NT2/D1 (cell line): ENCODE measurements around the gene AP5S1.

ENCODE experiments used
- DNase-seq: peaks from one replicate; pipeline ENCODE4 v3.0.0-alpha.2; 2011; ENCODE audit warnings: low read depth, low spot score
- H3K27me3 ChIP-seq: 2 replicates; pipeline ENCODE4 v1.6.0; 2011; ENCODE audit warnings: mild to moderate bottlenecking; ENCODE audit not compliant: insufficient read length, insufficient read depth
- H3K36me3 ChIP-seq: 2 replicates; pipeline ENCODE4 v1.6.1; 2011; ENCODE audit warnings: mild to moderate bottlenecking, low read length, mixed read lengths; ENCODE audit not compliant: insufficient read depth, insufficient read length
- H3K4me1 ChIP-seq: 2 replicates; pipeline ENCODE4 v1.5.1; 2011; ENCODE audit not compliant: insufficient read depth, insufficient read length
- H3K4me3 ChIP-seq: 2 replicates; pipeline ENCODE4 v1.5.1; 2011; ENCODE audit warnings: low read depth; ENCODE audit not compliant: insufficient read length
- H3K9ac ChIP-seq: 2 replicates; pipeline ENCODE4 v1.6.0; 2011; ENCODE audit warnings: low read depth; ENCODE audit not compliant: insufficient read length
- H3K9me3 ChIP-seq: 2 replicates; pipeline ENCODE4 v1.5.1; 2011; ENCODE audit warnings: mild to moderate bottlenecking, low read length; ENCODE audit not compliant: insufficient read depth
- SUZ12 ChIP-seq: IDR thresholded peaks from 2 replicates; pipeline ENCODE4 v1.6.1; 2011; ENCODE audit not compliant: insufficient read length, insufficient read depth; ENCODE audit errors: extremely low read depth
- YY1 ChIP-seq: IDR thresholded peaks from 2 replicates; pipeline ENCODE4 v1.6.1; 2011; ENCODE audit not compliant: insufficient read length, insufficient read depth
- ZNF274 ChIP-seq: IDR thresholded peaks from 2 replicates; pipeline ENCODE4 v1.6.1; 2011; ENCODE audit warnings: mild to moderate bottlenecking, low read depth, low read length

Gene AP5S1

DNA sequence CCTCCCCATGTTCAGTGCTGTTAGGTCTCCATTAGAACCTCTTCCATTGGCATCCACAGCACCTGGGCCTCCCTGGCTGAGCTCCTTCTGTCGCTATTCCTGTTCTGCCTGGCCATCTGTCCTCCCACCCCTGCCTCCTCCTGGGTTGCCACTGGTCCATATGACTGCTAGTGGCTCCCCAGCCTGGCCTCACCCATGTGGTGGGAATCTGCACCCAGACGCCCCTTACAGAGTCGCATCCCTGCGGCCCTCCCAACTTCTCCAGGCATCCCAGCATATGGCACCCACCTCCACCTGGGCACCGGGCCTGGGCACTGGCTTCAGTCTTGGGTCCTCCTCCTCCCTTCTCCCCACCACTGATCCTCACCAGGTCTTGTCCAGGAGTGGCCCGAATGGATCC lies 16.5 kb upstream of the AP5S1 start:
- TF ChIP-seq YY1 (no peak), ZNF274 (no peak), SUZ12 (no peak)
- Histone ChIP-seq H3K36me3 (peaks cover 64% of the 10 kb centered on the region), H3K4me1 (peaks cover 31% of the 10 kb centered on the region), H3K27me3 (no peaks in the 10 kb centered on the region), H3K4me3 (no peak overlapping the region), H3K9me3 (no peaks in the 10 kb centered on the region), H3K9ac (no peak overlapping the region)
- DNase-seq: no peak

DNA sequence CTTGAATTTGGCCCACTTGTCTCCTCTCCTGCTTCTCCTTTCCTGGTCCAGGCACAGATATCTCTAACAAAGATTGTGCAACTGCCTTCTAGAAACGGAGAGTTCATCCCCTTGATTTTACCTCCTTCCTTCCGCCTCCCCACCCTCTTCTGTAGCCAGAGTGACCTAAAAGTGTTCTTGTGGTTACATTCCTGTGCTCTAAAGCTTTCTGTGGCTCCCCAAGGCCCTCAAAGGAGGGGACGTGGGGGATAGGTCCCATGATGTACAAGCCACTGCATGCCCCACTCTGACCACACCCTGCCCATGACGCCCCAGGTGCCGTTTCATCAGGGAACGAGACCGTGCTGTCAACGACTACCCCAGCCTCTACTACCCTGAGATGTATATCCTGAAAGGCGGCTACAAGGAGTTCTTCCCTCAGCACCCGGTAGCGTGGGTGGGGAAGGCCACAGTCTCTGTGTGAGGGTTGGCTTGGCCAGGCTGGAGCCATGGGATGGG lies 16.0 kb upstream of the AP5S1 start:
- no peak for DNase-seq
- Histone ChIP-seq H3K4me3 (no peak overlapping the region), H3K27me3 (no peaks in the 10 kb centered on the region), H3K4me1 (peaks cover 27% of the 10 kb centered on the region), H3K9me3 (no peaks in the 10 kb centered on the region), H3K9ac (no peak overlapping the region), H3K36me3 (peaks cover 59% of the 10 kb centered on the region)
- TF ChIP-seq ZNF274 (no peak), YY1 (no peak), SUZ12 (no peak)

DNA sequence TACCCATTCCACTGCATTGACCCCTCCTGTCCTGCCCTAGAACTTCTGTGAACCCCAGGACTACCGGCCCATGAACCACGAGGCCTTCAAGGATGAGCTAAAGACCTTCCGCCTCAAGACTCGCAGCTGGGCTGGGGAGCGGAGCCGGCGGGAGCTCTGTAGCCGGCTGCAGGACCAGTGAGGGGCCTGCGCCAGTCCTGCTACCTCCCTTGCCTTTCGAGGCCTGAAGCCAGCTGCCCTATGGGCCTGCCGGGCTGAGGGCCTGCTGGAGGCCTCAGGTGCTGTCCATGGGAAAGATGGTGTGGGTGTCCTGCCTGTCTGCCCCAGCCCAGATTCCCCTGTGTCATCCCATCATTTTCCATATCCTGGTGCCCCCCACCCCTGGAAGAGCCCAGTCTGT lies 15.6 kb upstream of the AP5S1 start:
- Histone ChIP-seq H3K36me3 (peaks cover 59% of the 10 kb centered on the region), H3K4me1 (peaks cover 27% of the 10 kb centered on the region), H3K9ac (no peak overlapping the region)

DNA sequence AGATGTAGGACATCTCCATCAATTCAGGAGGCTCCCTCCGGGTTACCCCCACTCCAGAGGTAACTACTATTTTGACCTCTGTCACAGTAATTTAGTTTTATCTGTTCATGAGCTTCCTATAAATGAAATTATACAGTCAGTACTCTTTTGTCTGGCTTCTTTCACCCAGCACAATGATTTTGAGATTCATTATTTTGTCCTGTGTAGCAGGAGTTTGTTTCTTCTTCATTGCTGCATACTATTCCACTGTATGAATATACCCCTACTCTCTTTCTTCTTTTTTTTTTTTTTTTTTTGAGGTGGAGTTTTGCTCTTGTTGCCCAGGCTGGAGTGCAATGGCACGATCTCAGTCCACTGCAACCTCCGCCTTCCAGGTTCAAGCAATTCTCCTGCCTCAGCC lies 11.8 kb upstream of the AP5S1 start:
- no peak overlapping the region for H3K9ac ChIP-seq
- no peak overlapping the region for H3K4me3 ChIP-seq
- H3K36me3 ChIP-seq: peaks cover 24% of the 10 kb centered on the region
- H3K27me3 ChIP-seq: no peaks in the 10 kb centered on the region
- TF ChIP-seq SUZ12 (no peak), YY1 (no peak), ZNF274 (no peak)
- no peaks in the 10 kb centered on the region for H3K9me3 ChIP-seq
- DNase-seq: no peak
- peaks cover 17% of the 10 kb centered on the region for H3K4me1 ChIP-seq

More for the DNA sequence above, 15.6 kb upstream of the AP5S1 start:
- no peak for TF ChIP-seq YY1
- no peak for TF ChIP-seq SUZ12
- no peak for TF ChIP-seq ZNF274
- H3K9me3 ChIP-seq: no peaks in the 10 kb centered on the region
- H3K27me3 ChIP-seq: no peaks in the 10 kb centered on the region
- DNase-seq: no peak
- H3K4me3 ChIP-seq: no peak overlapping the region

DNA sequence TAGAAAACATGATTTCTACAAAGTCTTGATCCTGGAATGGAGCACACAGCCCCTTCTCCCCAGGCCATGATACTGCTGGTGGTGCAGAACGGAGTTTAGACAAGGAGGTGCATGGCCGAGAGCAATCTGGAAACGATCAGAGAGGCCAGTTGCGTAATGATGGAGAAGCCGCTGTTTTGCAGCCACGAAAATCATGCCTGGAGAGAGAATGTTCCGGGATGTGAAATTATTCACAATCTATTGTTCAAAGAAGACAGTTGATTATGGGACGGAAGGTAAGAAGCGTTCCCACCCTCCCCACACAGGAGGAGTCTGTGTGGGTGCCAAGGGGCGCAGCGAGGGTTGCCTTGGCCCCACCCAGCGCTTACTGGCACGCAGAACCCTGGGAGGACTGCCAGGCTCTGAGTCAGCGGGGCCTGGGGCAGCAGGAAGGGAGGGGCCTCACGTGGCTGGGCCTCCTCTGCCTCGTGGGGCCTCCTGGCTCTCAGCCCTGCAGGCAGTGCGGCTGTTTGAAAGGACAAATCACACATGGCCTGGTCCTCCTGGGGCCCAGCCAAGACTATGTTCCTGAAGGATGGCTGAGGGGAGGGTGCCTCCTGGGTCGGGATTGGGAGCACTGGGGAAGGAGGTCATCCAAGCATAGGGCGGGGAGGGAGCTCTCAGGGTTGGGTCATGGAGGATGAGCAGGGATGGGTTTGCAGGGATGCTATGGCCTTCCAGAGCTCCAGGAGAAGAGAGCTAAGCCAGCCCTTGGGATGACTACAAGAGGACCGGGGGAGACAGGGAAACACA lies 8.7 kb upstream of the AP5S1 start:
- no peaks in the 10 kb centered on the region for H3K27me3 ChIP-seq
- H3K4me1 ChIP-seq: peaks cover 12% of the 10 kb centered on the region
- TF ChIP-seq SUZ12 (no peak), ZNF274 (no peak), YY1 (no peak)
- no peaks in the 10 kb centered on the region for H3K36me3 ChIP-seq
- H3K9me3 ChIP-seq: no peaks in the 10 kb centered on the region
- no peak for DNase-seq
- no peak overlapping the region for H3K4me3 ChIP-seq
- H3K9ac ChIP-seq: no peak overlapping the region

DNA sequence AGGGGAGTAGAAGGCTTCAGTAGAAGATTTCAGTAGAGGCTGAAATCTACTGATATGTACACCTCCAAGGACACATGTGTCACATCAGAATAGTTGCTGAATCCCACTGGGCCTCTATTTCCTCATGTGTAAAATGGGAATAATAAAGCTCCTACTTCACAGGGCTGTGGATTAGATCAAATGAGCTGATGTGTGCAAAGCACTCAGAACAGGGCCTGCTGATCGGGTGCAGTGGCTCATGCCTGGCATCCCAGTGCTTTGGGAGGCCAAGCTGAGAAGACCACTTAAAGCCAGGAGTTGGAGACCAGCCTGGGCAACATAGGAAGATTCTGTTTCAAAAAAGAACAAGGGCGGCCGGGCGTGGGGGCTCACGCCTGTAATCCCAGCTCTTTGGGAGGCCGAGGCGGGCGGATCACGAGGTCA lies 8.1 kb upstream of the AP5S1 start:
- H3K4me1 ChIP-seq: peaks cover 8% of the 10 kb centered on the region
- no peaks in the 10 kb centered on the region for H3K9me3 ChIP-seq
- no peak overlapping the region for H3K9ac ChIP-seq
- H3K4me3 ChIP-seq: no peak overlapping the region
- no peaks in the 10 kb centered on the region for H3K36me3 ChIP-seq
- no peaks in the 10 kb centered on the region for H3K27me3 ChIP-seq
- TF ChIP-seq YY1: no peak
- TF ChIP-seq ZNF274: no peak
- no peak for TF ChIP-seq SUZ12
- DNase-seq: no peak

DNA sequence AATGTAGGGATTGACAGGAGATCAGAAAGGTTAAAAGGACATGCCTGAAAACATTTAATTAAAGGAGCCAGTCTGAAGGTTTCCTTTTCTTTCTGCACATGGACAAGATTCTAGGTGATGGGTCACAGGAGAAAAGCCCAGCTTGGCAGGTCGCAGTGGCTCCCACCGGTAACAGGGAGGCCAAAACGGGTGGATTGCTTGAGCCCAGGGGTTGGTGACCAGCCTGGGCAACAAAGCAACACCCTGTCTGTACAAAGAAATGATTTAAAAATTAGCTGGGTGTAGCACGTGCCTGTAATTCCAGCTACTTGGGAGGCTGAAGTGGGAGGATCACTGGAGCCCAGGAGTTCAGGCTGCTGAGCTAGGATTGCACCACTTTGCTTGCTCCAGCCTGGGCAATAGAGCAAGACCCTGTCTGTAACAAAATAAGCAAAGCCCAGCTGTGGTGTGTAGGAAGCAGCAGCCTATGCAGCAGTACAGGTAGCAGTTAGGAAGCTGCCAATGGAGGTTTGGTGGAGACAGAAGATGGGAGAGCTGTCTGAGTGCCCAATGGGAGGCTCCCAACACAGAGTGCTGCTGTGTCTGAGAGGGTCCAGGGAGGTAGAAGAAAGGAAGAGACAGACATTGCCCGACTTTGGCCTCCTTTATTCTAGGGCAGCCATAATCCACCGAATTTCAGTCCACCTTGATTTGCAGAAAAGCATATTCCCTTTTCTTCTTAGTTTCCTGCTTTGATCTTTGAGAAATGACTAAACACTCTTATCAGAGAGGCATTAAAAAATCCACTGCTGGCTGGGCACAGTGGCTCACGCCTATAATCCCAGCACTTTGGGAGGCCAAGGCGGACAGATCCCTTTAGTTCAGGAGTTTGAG lies 7.1 kb upstream of the AP5S1 start:
- Histone ChIP-seq H3K9ac (no peak overlapping the region), H3K4me3 (no peak overlapping the region), H3K36me3 (no peaks in the 10 kb centered on the region), H3K27me3 (no peaks in the 10 kb centered on the region), H3K9me3 (no peaks in the 10 kb centered on the region), H3K4me1 (peaks cover 4% of the 10 kb centered on the region)
- TF ChIP-seq SUZ12 (no peak), YY1 (no peak), ZNF274 (no peak)
- no peak for DNase-seq
